OCI-LY1 (cell line): Measurements from ENCODE around the gene ALOX15.

ENCODE experiments used
- H2AFZ ChIP-seq: fragments of 200-600 bp; sonication (generic), shearing (Covaris generic); 2 replicates; pipeline ENCODE4 v1.6.0; 2014; ENCODE audit warnings: antibody characterized with exemption, mild to moderate bottlenecking, low read length
- H3F3A ChIP-seq: fragments of 200-600 bp; sonication (generic), shearing (Covaris generic); 2 replicates; pipeline ENCODE4 v1.6.0; 2014; ENCODE audit warnings: mild to moderate bottlenecking, antibody characterized with exemption, low read length, moderate library complexity; ENCODE audit not compliant: insufficient read depth
- H3K27ac ChIP-seq: fragments of 200-600 bp; sonication (generic); 2 replicates; pipeline ENCODE4 v1.5.1; 2014; ENCODE audit warnings: low read length, mixed run types, mild to moderate bottlenecking, low read depth; ENCODE audit not compliant: poor library complexity, severe bottlenecking
- H3K27me3 ChIP-seq: fragments of 200-600 bp; sonication (generic); 2 replicates; pipeline ENCODE4 v1.6.0; 2014; ENCODE audit warnings: antibody characterized with exemption, mild to moderate bottlenecking, low read length, moderate library complexity; ENCODE audit not compliant: insufficient read depth
- H3K36me3 ChIP-seq: fragments of 200-600 bp; sonication (generic); 2 replicates; pipeline ENCODE4 v1.6.1; 2014; ENCODE audit warnings: mild to moderate bottlenecking, antibody characterized with exemption, low read length, moderate library complexity, mixed read lengths; ENCODE audit not compliant: insufficient read depth
- H3K4me1 ChIP-seq: fragments of 200-600 bp; sonication (generic); 2 replicates; pipeline ENCODE4 v1.5.1; 2014; ENCODE audit warnings: mild to moderate bottlenecking, low read length, moderate library complexity; ENCODE audit not compliant: insufficient read depth, severe bottlenecking
- H3K4me2 ChIP-seq: fragments of 200-600 bp; sonication (generic), shearing (Covaris generic); 2 replicates; pipeline ENCODE4 v1.6.1; 2014; ENCODE audit warnings: low read length
- H3K4me3 ChIP-seq: fragments of 200-600 bp; sonication (generic); 2 replicates; pipeline ENCODE4 v1.5.1; 2014; ENCODE audit warnings: low read length, low read depth, mild to moderate bottlenecking, mixed read lengths; ENCODE audit not compliant: poor library complexity, severe bottlenecking
- H3K79me2 ChIP-seq: fragments of 200-600 bp; shearing (Covaris generic); 2 replicates; pipeline ENCODE4 v1.6.1; 2016; ENCODE audit warnings: mixed run types, low read length, mixed read lengths; ENCODE audit not compliant: insufficient read depth
- H3K9ac ChIP-seq: fragments of 200-600 bp; sonication (generic), shearing (Covaris generic); 2 replicates; pipeline ENCODE4 v1.6.1; 2014; ENCODE audit warnings: mild to moderate bottlenecking, low read length, mixed read lengths
- H3K9me2 ChIP-seq: fragments of 200-600 bp; sonication (generic), shearing (Covaris generic); 2 replicates; pipeline ENCODE4 v1.6.1; 2014; ENCODE audit warnings: low read depth, mild to moderate bottlenecking, low read length, mixed read lengths
- H3K9me3 ChIP-seq: fragments of 200-600 bp; shearing (Covaris generic); 2 replicates; pipeline ENCODE4 v1.6.1; 2014; ENCODE audit warnings: low read length, mixed read lengths
- H4K20me1 ChIP-seq: fragments of 200-600 bp; sonication (generic), shearing (Covaris generic); 2 replicates; pipeline ENCODE4 v1.6.0; 2016; ENCODE audit warnings: mild to moderate bottlenecking, low read length; ENCODE audit not compliant: insufficient read depth
- EZH2 ChIP-seq: fragments of 200-600 bp; sonication (generic), shearing (Covaris generic); IDR thresholded peaks from 2 replicates; pipeline ENCODE4 v1.8.0; 2017; ENCODE audit warnings: borderline replicate concordance, mixed run types, mild to moderate bottlenecking, antibody characterized with exemption, low read length, moderate library complexity, mixed read lengths
- TF ChIP-seq, protein P1 (sequence below): fragments of 200-600 bp; sonication (generic), shearing (Covaris generic); IDR thresholded peaks from 2 replicates; pipeline ENCODE4 v1.5.1; 2017; ENCODE audit warnings: mild to moderate bottlenecking, antibody characterized with exemption, low read length, moderate library complexity, mixed read lengths

ALOX15 gene

DNA sequence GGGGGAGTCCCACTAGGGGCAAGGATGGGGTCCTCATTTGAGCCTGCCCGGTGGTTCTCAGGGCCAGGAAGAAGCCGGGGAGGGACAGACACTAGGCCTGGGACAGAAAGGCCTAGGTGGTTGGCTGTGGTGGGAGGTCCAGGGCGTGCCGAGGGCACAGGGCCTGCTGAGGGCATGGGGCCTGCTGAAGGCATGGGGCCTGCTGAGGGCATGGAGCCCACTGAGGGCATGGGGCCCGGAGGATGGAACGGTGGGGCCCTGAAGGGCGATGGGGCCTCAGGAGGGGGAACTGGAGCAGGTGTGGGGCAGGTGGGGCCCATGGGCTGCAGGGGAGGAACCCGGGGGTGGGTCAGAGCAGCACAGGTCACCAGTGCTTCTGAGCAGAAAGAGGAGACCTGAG is 31.3 kb upstream of the ALOX15 start:
- Histone ChIP-seq H3K36me3 (peaks cover 80% of the 10 kb centered on the region), H3K9me3 (no peaks in the 10 kb centered on the region), H3K9ac (no peak overlapping the region), H3F3A (no peaks in the 10 kb centered on the region), H3K4me2 (no peak overlapping the region), H2AFZ (no peak overlapping the region), H3K9me2 (no peaks in the 10 kb centered on the region), H4K20me1 (no peaks in the 10 kb centered on the region), H3K27ac (no peak overlapping the region), H3K4me1 (no peaks in the 10 kb centered on the region), H3K4me3 (no peak overlapping the region), H3K79me2 (no peaks in the 10 kb centered on the region), H3K27me3 (no peaks in the 10 kb centered on the region)
- TF ChIP-seq EZH2: no peak
- TF ChIP-seq, protein P1, sequence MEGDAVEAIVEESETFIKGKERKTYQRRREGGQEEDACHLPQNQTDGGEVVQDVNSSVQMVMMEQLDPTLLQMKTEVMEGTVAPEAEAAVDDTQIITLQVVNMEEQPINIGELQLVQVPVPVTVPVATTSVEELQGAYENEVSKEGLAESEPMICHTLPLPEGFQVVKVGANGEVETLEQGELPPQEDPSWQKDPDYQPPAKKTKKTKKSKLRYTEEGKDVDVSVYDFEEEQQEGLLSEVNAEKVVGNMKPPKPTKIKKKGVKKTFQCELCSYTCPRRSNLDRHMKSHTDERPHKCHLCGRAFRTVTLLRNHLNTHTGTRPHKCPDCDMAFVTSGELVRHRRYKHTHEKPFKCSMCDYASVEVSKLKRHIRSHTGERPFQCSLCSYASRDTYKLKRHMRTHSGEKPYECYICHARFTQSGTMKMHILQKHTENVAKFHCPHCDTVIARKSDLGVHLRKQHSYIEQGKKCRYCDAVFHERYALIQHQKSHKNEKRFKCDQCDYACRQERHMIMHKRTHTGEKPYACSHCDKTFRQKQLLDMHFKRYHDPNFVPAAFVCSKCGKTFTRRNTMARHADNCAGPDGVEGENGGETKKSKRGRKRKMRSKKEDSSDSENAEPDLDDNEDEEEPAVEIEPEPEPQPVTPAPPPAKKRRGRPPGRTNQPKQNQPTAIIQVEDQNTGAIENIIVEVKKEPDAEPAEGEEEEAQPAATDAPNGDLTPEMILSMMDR: no peak

DNA sequence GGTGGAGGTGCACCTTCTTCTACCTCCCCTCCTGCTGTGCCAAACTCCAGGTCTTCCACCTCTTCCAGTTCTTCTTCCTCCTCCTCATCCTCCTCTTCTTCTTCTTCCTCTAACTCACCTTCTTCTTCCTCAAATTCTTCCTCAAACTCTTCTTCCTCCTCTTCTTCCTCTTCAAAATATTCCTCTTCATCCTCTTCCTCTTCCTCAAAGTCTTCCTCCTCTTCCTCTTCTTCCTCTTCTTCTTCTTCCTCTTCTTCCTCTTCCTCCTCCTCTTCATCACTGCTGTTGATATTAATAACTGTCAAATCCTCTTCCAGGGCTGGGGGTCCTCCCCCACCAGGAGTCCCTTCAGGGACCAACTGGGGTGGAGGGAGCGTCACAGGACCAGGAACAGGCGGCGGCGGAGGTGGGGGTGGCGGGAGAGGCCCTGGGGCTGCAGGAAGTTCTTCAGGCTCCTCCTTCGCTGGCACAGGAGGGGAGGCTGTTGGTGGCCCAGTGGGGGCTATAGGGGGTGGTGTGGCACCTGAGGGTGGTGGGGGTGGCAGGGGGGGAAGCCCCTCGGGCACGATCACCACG is 30.7 kb upstream of the ALOX15 start:
- Histone ChIP-seq H3K27me3 (no peaks in the 10 kb centered on the region), H3K79me2 (no peaks in the 10 kb centered on the region), H3K4me3 (no peak overlapping the region), H4K20me1 (no peaks in the 10 kb centered on the region), H3K4me2 (no peak overlapping the region), H3K9me3 (no peaks in the 10 kb centered on the region), H3K27ac (no peak overlapping the region), H3K4me1 (no peaks in the 10 kb centered on the region), H3K36me3 (peaks cover 76% of the 10 kb centered on the region), H3K9me2 (no peaks in the 10 kb centered on the region), H2AFZ (no peak overlapping the region), H3K9ac (no peak overlapping the region), H3F3A (no peaks in the 10 kb centered on the region)
- TF ChIP-seq, protein P1: no peak
- TF ChIP-seq EZH2: no peak

DNA sequence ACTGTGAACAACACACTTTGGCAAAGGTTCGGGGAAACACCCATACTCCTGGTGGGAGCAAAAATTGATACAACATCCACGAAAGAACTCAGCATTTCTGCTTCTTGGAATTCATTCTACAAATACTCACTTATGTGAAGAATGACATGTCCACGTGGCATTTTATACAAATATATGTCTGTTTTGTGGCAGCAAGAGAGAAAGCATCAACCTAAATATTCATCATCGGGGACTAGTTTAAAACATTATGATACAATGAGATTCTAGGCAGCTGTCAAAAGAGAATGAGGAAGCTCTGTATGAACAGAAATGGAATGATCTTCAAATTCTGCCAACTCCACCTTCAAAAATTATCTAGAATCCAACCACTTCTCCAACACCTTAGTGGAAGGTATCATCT is 25.7 kb upstream of the ALOX15 start:
- no peak overlapping the region for H3K4me2 ChIP-seq
- TF ChIP-seq, protein P1: no peak
- no peak for TF ChIP-seq EZH2
- no peaks in the 10 kb centered on the region for H3K4me1 ChIP-seq
- H3K36me3 ChIP-seq: peaks cover 26% of the 10 kb centered on the region
- H3K79me2 ChIP-seq: no peaks in the 10 kb centered on the region
- H3F3A ChIP-seq: no peaks in the 10 kb centered on the region
- no peak overlapping the region for H3K4me3 ChIP-seq
- no peaks in the 10 kb centered on the region for H3K27me3 ChIP-seq
- no peaks in the 10 kb centered on the region for H3K9me2 ChIP-seq
- H3K27ac ChIP-seq: no peak overlapping the region
- H4K20me1 ChIP-seq: no peaks in the 10 kb centered on the region
- H3K9me3 ChIP-seq: no peaks in the 10 kb centered on the region
- no peak overlapping the region for H2AFZ ChIP-seq
- H3K9ac ChIP-seq: no peak overlapping the region
